Activated naive CD8-positive, alpha-beta T cell treated with anti-CD3 and anti-CD28 coated beads, Interleukin-2, amount 10 ng/mL, durations not matched to agents 7 days and 5 days (primary cell): Measurements from ENCODE around the gene INSL3. TPM values are rescaled to one million over a fixed set of nuclear protein-coding genes. Genes with fewer than 3 reads are reported as not detected.
A peak's percentile ranks its signal among the peaks of the same experiment; 100 is the strongest.

ENCODE experiments used
- ATAC-seq: fragments of 150-1000 bp; cut with Tn5 transposase; one replicate; pipeline ENCODE4 v1.10.0; 2021; ENCODE audit warnings: low read depth, moderate library complexity
- POLR2A ChIA-PET: fragments of 350-600 bp; sonication (Branson Sonifier 250); formaldehyde crosslinking; loops from one replicate; lab custom pipeline; 2021; ENCODE audit warnings: antibody characterized with exemption; lab: Charles Lee
- DNase-seq: peaks from one replicate; pipeline ENCODE4 v3.0.0; 2021
- H3K27ac Mint-ChIP-seq: one replicate; pipeline ENCODE4 v1.8.0; 2022; ENCODE audit warnings: mild to moderate bottlenecking, mixed read lengths
- H3K27me3 Mint-ChIP-seq: one replicate; pipeline ENCODE4 v1.8.0; 2022; ENCODE audit warnings: mild to moderate bottlenecking, moderate library complexity, mixed read lengths
- H3K36me3 Mint-ChIP-seq: one replicate; pipeline ENCODE4 v1.8.0; 2021; ENCODE audit warnings: mild to moderate bottlenecking, mixed read lengths
- H3K4me1 Mint-ChIP-seq: one replicate; pipeline ENCODE4 v1.8.0; 2021; ENCODE audit warnings: mixed read lengths
- H3K4me3 Mint-ChIP-seq: one replicate; pipeline ENCODE4 v1.8.0; 2022; ENCODE audit warnings: mild to moderate bottlenecking, moderate library complexity, mixed read lengths
- H3K9me3 Mint-ChIP-seq: one replicate; pipeline ENCODE4 v1.8.0; 2021; ENCODE audit warnings: mixed read lengths
- total RNA-seq, 2 experiments: library from RNA; stranded (reverse); gene quantifications; one replicate each; pipeline ENCODE4 v1.2.3, GENCODE V29; 2021

INSL3 gene, protein sequence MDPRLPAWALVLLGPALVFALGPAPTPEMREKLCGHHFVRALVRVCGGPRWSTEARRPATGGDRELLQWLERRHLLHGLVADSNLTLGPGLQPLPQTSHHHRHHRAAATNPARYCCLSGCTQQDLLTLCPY
- total RNA-seq: 1 to 10 TPM; 1.6 to 2.9 TPM

DNA sequence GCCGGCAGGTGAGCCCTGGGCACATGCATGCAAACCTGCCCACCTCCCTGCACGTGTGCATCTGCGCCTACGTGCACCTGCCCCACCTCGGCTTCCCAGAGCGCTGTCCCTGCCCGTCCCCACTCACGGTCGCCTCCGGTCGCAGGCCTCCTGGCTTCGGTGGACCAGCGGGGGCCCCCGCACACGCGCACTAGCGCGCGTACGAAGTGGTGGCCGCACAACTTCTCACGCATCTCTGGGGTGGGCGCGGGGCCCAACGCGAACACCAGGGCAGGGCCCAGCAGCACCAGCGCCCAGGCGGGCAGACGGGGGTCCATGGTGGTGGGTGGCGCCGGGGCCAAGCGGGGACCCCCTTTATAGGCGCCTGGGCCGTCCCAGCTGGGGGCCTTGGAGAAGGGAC lies at the start of gene INSL3:
Gene INSL3 (minus strand): TSS at position 330 of the 400 bp plus-strand sequence. CDS start 13 bp downstream, at position 317.
- H3K4me1 Mint-ChIP-seq: no peaks in the 10 kb centered on the region
- H3K27me3 Mint-ChIP-seq: no peaks in the 10 kb centered on the region
- DNase-seq: no peak
- no peaks in the 10 kb centered on the region for H3K9me3 Mint-ChIP-seq
- no peak for ATAC-seq
- POLR2A ChIA-PET: no interaction called here
- no peak within 1 kb of the TSS for H3K4me3 Mint-ChIP-seq
- no peak within 1 kb of the TSS for H3K27ac Mint-ChIP-seq
- peaks cover 4% of the 10 kb centered on the region for H3K36me3 Mint-ChIP-seq

- no peaks in the 10 kb centered on the region for H3K9me3 Mint-ChIP-seq
- peaks cover 4% of the 10 kb centered on the region for H3K36me3 Mint-ChIP-seq
- no peaks in the 10 kb centered on the region for H3K27me3 Mint-ChIP-seq
- H3K4me1 Mint-ChIP-seq: peaks cover 15% of the 10 kb centered on the region
- DNase-seq: no peak
- no peak overlapping the region for H3K4me3 Mint-ChIP-seq
- POLR2A ChIA-PET: interaction anchor here (0.7 to 4.2 kb wide), 2 partner anchors 10 to 63 kb away, joined by 3 to 29 read pairs; partner anchors contain the start of gene CCDC124
- ATAC-seq: no peak
- H3K27ac Mint-ChIP-seq: no peak overlapping the region
Observed at GRCh38 chr19:17869114-17869608, 47.8 kb upstream of the INSL3 start.

DNA sequence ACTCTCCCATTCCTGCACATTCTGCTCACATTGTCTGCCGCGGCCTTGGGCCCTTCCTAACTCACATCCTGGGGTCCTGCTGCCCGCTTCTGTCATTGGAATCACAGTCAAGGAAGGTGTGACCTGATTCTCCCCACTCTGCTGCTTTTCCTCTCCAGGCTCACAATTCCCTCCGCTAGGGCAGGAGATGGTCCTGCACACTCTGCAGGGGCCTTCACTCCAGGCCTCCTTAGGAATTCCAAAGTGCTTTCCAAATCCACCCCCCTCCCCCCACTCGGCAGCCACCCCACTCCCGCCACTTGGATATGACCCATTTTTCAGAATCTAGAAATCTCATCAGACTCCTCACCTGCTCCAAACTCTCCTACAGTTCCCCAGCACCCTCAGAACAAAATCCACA lies 47.4 kb upstream of the INSL3 start:
- Mint-ChIP-seq H3K4me1 (peaks cover 13% of the 10 kb centered on the region), H3K27ac (no peak overlapping the region), H3K4me3 (no peak overlapping the region), H3K9me3 (no peaks in the 10 kb centered on the region), H3K27me3 (no peaks in the 10 kb centered on the region), H3K36me3 (peaks cover 5% of the 10 kb centered on the region)
- DNase-seq (no peak), ATAC-seq (no peak)
- POLR2A ChIA-PET: interaction anchor here (0.7 kb wide), 1 partner anchor 9 kb away, joined by 3 read pairs; no protein-coding TSS in a partner anchor

GRCh38 chr19:17866964-17867486 lies 45.7 kb upstream of the INSL3 start:
- no peaks in the 10 kb centered on the region for H3K27me3 Mint-ChIP-seq
- no peak overlapping the region for H3K27ac Mint-ChIP-seq
- DNase-seq (no peak), ATAC-seq (no peak)
- POLR2A ChIA-PET: interaction anchor here (1.4 kb wide), 1 partner anchor 8 kb away, joined by 9 read pairs; the partner anchor contains the start of gene RPL18A
- H3K4me1 Mint-ChIP-seq: peaks cover 13% of the 10 kb centered on the region
- H3K36me3 Mint-ChIP-seq: peaks cover 5% of the 10 kb centered on the region
- no peak overlapping the region for H3K4me3 Mint-ChIP-seq
- H3K9me3 Mint-ChIP-seq: no peaks in the 10 kb centered on the region

DNA sequence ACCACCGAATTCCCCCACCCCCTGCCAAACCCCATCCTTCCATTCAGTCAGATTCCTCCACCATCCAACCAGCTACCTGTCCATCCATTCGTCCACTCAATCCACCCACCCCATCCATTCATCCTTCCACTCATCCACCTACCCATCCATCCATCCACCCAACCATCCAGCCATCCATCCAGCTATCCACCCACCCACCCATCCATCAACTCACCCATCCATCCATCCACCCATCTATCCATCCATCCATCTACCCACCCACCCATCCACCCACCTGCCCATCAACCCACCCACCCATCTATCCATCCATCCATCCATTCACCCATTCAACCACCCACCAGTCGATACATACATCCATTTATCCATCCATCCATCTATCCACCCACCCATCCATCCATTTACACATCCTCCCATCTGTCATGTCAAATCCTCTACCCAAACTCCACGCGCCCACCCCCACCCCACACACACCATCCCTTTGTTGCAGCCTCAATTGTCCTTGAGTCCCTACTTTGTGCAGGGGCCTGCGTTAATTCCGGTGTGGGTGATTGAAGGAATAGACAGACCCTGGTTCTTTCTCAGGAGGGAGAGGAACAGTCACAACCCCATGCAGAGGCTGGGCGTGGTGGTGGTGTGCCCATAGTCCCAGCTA lies 45.1 kb upstream of the INSL3 start:
- Mint-ChIP-seq H3K27me3 (no peaks in the 10 kb centered on the region), H3K4me3 (no peak overlapping the region), H3K4me1 (peaks cover 16% of the 10 kb centered on the region), H3K27ac (no peak overlapping the region), H3K36me3 (peaks cover 7% of the 10 kb centered on the region), H3K9me3 (no peaks in the 10 kb centered on the region)
- POLR2A ChIA-PET: interaction anchor here (1.0 kb wide), 1 partner anchor 66 kb away, joined by 3 read pairs; the partner anchor contains the start of gene CCDC124
- no peak for ATAC-seq
- no peak for DNase-seq

GRCh38 chr19:17865364-17866311 lies 44.3 kb upstream of the INSL3 start:
- no peak overlapping the region for H3K27ac Mint-ChIP-seq
- DNase-seq: no peak
- H3K27me3 Mint-ChIP-seq: no peaks in the 10 kb centered on the region
- peaks cover 18% of the 10 kb centered on the region for H3K4me1 Mint-ChIP-seq
- peaks cover 14% of the 10 kb centered on the region for H3K36me3 Mint-ChIP-seq
- H3K4me3 Mint-ChIP-seq: no peak overlapping the region
- POLR2A ChIA-PET: interaction anchor here (0.6 to 2.8 kb wide), 3 partner anchors 54 to 67 kb away, joined by 3 to 11 read pairs (median 3); partner anchors contain the start of gene CCDC124
- H3K9me3 Mint-ChIP-seq: no peaks in the 10 kb centered on the region
- ATAC-seq: no peak

DNA sequence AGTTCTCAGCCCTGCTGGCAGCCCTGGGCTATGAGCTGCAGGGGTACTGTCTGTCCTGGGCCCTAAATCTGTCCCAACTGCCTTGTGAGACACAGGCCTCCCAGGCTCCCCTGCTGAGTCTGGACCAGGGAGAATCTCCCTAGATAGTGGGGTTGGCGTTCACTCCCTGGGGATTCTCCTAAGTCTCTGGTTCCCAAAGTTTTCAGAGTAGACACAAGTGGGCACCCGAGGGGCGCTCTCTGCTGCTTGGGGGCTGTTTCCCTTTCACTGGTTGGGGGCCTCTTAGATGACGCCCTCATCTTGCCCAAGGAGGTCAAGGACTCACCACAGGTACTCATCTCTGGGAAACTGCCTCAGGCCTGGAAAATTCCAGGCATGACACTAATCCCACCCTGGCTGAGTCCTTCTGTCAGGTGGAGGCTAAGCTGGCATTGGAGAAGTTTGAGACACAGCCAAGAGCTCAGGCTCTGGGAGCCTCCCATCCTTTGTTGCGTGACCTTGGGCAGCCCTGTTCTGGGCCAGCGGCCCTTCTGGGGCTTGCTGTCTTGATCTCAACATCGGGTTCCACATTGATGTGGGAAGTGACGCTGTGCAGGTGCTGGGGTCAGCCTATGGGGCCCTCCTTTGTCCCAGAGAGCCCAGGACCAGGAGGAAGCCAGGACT lies 42.3 kb upstream of the INSL3 start:
- POLR2A ChIA-PET: interaction anchor here (1.6 to 2.8 kb wide), 2 partner anchors 8 to 69 kb away, joined by 10 to 11 read pairs; partner anchors contain the start of genes CCDC124 and SLC5A5
- H3K4me1 Mint-ChIP-seq: peaks cover 23% of the 10 kb centered on the region
- peaks cover 21% of the 10 kb centered on the region for H3K36me3 Mint-ChIP-seq
- no peak for ATAC-seq
- no peak for DNase-seq
- H3K27ac Mint-ChIP-seq: no peak overlapping the region
- no peaks in the 10 kb centered on the region for H3K9me3 Mint-ChIP-seq
- no peaks in the 10 kb centered on the region for H3K27me3 Mint-ChIP-seq
- H3K4me3 Mint-ChIP-seq: no peak overlapping the region

DNA sequence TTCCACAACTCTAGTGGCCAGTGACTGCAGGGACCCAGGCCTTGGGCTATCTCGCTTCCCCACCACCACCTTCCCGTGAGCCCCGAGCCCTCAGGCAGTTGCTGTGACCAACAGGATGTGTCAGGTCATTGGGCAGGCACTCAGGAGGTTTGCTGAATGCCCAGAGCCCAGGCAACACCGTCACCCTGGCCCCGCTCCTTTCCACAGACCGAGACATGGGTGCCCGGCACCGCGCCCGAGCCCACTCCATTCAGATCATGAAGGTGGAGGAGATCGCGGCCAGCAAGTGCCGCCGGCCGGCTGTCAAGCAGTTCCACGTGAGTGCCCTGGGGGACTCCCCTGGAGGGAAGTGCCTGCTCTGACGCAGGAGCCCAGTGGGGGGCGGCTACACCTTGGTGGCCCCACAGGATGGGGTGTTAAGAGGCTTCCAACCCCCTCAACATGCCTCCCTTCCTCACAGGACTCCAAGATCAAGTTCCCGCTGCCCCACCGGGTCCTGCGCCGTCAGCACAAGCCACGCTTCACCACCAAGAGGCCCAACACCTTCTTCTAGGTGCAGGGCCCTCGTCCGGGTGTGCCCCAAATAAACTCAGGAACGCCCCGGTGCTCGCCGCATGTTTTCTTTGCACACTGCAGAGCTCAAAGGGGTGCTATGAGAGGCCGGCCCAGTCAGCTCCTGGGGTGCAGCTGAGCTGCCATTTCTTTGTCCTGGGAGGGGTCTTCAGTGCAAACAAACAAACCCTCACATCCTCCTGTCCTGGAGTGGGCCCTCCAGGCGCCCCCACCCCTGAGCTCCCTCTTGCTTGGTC lies 41.6 kb upstream of the INSL3 start:
- ATAC-seq (no peak), DNase-seq (no peak)
- POLR2A ChIA-PET: interaction anchor here (1.4 to 2.8 kb wide), 3 partner anchors 9 to 70 kb away, joined by 3 to 11 read pairs (median 10); partner anchors contain the start of genes CCDC124 and SLC5A5
- Mint-ChIP-seq H3K36me3 (peaks cover 21% of the 10 kb centered on the region), H3K9me3 (no peaks in the 10 kb centered on the region), H3K27ac (no peak overlapping the region), H3K27me3 (no peaks in the 10 kb centered on the region), H3K4me1 (peaks cover 23% of the 10 kb centered on the region), H3K4me3 (no peak overlapping the region)

GRCh38 chr19:17861542-17862402 lies 40.5 kb upstream of the INSL3 start:
- DNase-seq (no peak), ATAC-seq (no peak)
- no peaks in the 10 kb centered on the region for H3K9me3 Mint-ChIP-seq
- POLR2A ChIA-PET: interaction anchor here (1.4 to 3.8 kb wide), 2 partner anchors 10 to 71 kb away, joined by 3 to 44 read pairs; partner anchors contain the start of genes CCDC124 and SLC5A5
- H3K27me3 Mint-ChIP-seq: no peaks in the 10 kb centered on the region
- H3K27ac Mint-ChIP-seq: peak overlapping the region; percentile 91
- peak overlapping the region; percentile 95 for H3K4me3 Mint-ChIP-seq
- H3K36me3 Mint-ChIP-seq: peaks cover 21% of the 10 kb centered on the region
- peaks cover 23% of the 10 kb centered on the region for H3K4me1 Mint-ChIP-seq

DNA sequence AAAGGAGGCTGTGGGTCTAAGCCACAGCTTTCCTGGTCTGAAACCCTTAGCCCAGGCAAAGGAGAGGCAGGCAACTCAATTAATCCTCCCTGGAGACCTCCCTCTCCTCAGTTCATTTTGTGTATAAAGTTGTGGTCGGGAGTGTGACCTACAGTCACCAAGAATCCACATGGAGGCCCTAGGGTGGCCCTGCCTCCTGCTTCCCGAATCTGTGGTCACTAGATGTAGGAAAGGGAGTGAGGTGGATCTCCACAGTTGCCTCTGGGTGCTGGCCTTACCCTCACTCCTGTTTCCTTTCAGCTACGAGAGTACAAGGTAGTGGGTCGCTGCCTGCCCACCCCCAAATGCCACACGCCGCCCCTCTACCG lies 39.7 kb upstream of the INSL3 start:
- ATAC-seq: no peak
- Mint-ChIP-seq H3K27ac (peak overlapping the region; percentile 91), H3K4me1 (peaks cover 23% of the 10 kb centered on the region), H3K9me3 (no peaks in the 10 kb centered on the region), H3K4me3 (peak overlapping the region; percentile 95), H3K27me3 (no peaks in the 10 kb centered on the region), H3K36me3 (peaks cover 21% of the 10 kb centered on the region)
- no peak for DNase-seq
- POLR2A ChIA-PET: interaction anchor here (0.6 to 3.8 kb wide), 6 partner anchors 11 to 363 kb away, joined by 3 to 195 read pairs (median 18); partner anchors contain the start of genes CCDC124, JAK3 and SLC5A5
